Right forelimb (tissue), 1 donor: ENCODE results near the gene PRKX.
"Not testable (repeated sequence)": the region's sequence is repeated elsewhere in the genome, so short reads cannot be mapped to it uniquely, and the experiment has no call there.

ENCODE experiments used
- DNase-seq: peaks from one replicate; pipeline ENCODE4 v3.0.0-alpha.2; 2018

Gene PRKX

GRCh38 chrX:3707673-3708274, 5.7 kb downstream of the PRKX start:
- not testable (repeated sequence) for DNase-seq

GRCh38 chrX:3706481-3706880, 7.0 kb downstream of the PRKX start:
- no peak for DNase-seq

- DNase-seq: not testable (repeated sequence)
Observed at GRCh38 chrX:3703251-3703650, 10.2 kb downstream of the PRKX start.

- DNase-seq: not testable (repeated sequence)
Observed at GRCh38 chrX:3702095-3702494, 11.4 kb downstream of the PRKX start.

GRCh38 chrX:3701445-3701928, 12.0 kb downstream of the PRKX start:
- DNase-seq: not testable (repeated sequence)

- DNase-seq: no peak
Observed at GRCh38 chrX:3699821-3700381, 13.5 kb downstream of the PRKX start.

GRCh38 chrX:3697701-3698279, 15.7 kb downstream of the PRKX start:
- no peak for DNase-seq

GRCh38 chrX:3697220-3697684, 16.2 kb downstream of the PRKX start:
- no peak for DNase-seq

- no peak for DNase-seq
Observed at GRCh38 chrX:3695536-3695935, 17.9 kb downstream of the PRKX start.

- no peak for DNase-seq
Observed at GRCh38 chrX:3690140-3690539, 23.3 kb downstream of the PRKX start.

GRCh38 chrX:3683236-3683635, 30.2 kb downstream of the PRKX start:
- not testable (repeated sequence) for DNase-seq

GRCh38 chrX:3680459-3680858, 33.0 kb downstream of the PRKX start:
- DNase-seq: no peak

GRCh38 chrX:3679669-3680068, 33.8 kb downstream of the PRKX start:
- DNase-seq: no peak

- no peak for DNase-seq
Observed at GRCh38 chrX:3678328-3678727, 35.1 kb downstream of the PRKX start.

- no peak for DNase-seq
Observed at GRCh38 chrX:3674881-3675280, 38.6 kb downstream of the PRKX start.

- DNase-seq: no peak
Observed at GRCh38 chrX:3669841-3670475, 43.5 kb downstream of the PRKX start.

GRCh38 chrX:3666975-3667374, 46.5 kb downstream of the PRKX start:
- no peak for DNase-seq

- no peak for DNase-seq
Observed at GRCh38 chrX:3664921-3665320, 48.5 kb downstream of the PRKX start.

GRCh38 chrX:3663576-3664250, 49.7 kb downstream of the PRKX start:
- DNase-seq: not testable (repeated sequence)

- no peak for DNase-seq
Observed at GRCh38 chrX:3659761-3660160, 53.7 kb downstream of the PRKX start.

- no peak for DNase-seq
Observed at GRCh38 chrX:3655181-3655580, 58.3 kb downstream of the PRKX start.

GRCh38 chrX:3653111-3653510, 60.3 kb downstream of the PRKX start:
- DNase-seq: no peak

- no peak for DNase-seq
Observed at GRCh38 chrX:3651277-3651676, 62.2 kb downstream of the PRKX start.
